HG02885 (cell line): ENCODE data around the gene NCAPG.
A peak's percentile ranks its signal among the peaks of the same experiment; 100 is the strongest.

Experiments
- ATAC-seq: cut with Tn5 transposase; IDR thresholded peaks from one replicate; pipeline ENCODE4 v1.9.1; 2021; ENCODE audit warnings: mild to moderate bottlenecking; ENCODE audit not compliant: unreplicated experiment, poor library complexity

NCAPG gene, protein sequence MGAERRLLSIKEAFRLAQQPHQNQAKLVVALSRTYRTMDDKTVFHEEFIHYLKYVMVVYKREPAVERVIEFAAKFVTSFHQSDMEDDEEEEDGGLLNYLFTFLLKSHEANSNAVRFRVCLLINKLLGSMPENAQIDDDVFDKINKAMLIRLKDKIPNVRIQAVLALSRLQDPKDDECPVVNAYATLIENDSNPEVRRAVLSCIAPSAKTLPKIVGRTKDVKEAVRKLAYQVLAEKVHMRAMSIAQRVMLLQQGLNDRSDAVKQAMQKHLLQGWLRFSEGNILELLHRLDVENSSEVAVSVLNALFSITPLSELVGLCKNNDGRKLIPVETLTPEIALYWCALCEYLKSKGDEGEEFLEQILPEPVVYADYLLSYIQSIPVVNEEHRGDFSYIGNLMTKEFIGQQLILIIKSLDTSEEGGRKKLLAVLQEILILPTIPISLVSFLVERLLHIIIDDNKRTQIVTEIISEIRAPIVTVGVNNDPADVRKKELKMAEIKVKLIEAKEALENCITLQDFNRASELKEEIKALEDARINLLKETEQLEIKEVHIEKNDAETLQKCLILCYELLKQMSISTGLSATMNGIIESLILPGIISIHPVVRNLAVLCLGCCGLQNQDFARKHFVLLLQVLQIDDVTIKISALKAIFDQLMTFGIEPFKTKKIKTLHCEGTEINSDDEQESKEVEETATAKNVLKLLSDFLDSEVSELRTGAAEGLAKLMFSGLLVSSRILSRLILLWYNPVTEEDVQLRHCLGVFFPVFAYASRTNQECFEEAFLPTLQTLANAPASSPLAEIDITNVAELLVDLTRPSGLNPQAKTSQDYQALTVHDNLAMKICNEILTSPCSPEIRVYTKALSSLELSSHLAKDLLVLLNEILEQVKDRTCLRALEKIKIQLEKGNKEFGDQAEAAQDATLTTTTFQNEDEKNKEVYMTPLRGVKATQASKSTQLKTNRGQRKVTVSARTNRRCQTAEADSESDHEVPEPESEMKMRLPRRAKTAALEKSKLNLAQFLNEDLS

GRCh38 chr4:17810260-17811077, at the start of gene NCAPG, which contains the start of gene DCAF16:
Gene NCAPG (plus strand): TSS chr4:17810979. CDS start chr4:17811078, 99 bp downstream.
Gene DCAF16 (minus strand): TSS chr4:17810757. CDS start chr4:17804141, 6,616 bp downstream.
- ATAC-seq, result peak; percentile 83

GRCh38 chr4:17761062-17761461, 49.7 kb upstream of the NCAPG start:
- ATAC-seq, result no peak

DNA sequence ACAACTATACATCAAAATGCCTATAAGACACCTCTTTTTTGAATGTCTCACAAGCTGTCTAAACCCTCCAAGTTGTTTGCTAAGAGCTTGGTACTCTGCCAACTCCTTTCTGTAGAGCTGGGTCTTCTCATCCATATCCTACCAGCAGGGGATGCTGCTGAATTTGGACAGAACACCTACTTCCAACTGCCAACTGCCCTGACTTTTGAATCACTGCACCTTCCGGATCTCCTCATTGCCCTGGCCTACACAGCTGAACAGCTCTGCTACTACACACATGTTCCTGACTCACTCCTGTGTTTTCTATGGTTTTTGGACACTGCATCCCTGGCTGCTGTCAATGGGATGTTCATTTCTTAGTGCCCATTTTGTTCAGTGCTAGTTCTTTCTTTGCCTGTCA, 48.1 kb upstream of the NCAPG start:
- no peak for ATAC-seq

GRCh38 chr4:17763416-17763815, 47.4 kb upstream of the NCAPG start:
- no peak for ATAC-seq

DNA sequence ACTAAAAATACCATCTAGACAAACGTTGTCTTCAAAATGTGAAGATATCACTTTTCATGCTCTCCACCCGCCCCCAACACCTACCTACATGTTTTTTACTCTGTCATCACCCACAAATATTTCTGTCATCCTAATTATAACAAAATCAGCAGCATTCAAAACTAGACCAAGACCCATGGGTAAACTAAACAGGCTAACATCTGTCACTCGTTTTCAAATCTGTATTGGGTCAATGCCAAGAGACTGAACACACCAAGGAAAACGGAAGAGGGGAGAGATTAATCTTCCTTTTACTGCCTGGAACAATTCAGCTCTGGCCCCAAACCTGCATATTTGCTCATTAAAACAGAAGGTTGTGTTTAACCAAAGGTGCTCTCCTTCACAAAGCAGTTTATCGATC, 46.8 kb upstream of the NCAPG start:
- ATAC-seq, result no peak

GRCh38 chr4:17765514-17766286, 45.1 kb upstream of the NCAPG start:
- no peak for ATAC-seq

DNA sequence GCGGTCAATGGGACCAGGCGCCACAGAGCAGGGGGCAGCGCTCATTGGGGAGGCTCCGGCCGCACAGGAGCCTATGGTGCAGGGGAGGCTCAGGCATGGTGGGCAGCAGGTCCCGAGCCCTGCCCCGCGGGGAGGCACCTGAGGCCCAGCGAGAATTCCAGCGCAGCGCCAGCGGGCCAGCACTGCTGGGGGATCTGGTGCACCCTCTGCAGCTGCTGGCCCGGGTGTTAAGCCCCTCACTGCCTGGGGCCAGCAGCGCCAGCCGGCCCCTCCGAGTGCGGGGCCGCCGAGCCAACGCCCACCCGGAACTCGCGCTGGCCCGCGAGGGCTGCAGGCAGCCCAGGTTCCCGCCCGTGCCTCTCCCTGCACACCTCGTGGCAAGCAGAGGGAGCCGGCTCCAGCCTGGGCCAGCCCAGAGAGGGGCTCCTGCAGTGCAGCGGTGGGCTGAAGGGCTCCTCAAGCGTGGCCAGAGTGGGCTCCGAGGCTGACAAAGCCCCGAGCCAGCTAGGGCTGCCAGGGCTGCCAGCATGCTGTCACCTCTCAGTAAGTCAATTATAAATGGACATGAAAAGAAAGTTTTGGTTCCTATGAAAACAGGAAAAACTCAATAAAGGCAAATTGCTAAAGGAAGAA, 43.8 kb upstream of the NCAPG start:
- ATAC-seq, result no peak

DNA sequence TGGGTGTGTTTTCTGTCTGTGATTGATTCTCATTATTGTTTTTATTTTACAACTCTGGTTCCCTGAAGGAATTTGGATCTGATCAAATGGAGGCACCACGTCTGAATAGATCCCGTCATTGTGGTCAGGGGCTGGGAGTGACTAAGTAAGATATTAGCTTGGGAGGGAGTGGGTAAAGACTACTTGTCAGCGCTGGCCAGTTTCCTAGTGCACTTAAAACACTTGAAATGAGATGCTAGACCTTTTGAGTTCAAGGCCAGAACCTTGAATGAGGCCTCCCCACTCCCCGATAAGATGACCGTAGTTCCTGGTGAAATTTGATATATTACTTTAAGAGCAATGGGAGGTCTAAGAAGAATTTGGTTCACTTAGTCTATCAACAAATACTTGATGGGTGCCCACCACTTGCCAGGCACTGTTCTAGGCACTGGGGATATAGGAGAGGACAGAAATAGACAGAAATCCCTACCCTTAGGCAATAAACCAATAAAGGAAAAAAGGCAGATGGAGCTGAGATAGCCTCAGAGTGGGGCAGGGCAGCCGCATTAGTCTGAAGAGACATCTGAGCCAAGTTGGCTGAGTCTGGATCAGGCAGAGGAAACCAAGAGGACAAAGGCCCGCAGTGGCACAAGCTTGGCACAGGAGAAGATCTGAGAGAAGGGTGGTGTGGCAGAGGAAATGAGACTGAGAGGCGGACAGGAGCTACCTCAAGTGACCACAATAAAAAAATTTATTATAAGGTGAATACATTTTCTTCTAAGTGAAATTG, 41.2 kb upstream of the NCAPG start:
- no peak for ATAC-seq

GRCh38 chr4:17770845-17771244, 39.9 kb upstream of the NCAPG start:
- ATAC-seq, result no peak

GRCh38 chr4:17771284-17771908, 39.4 kb upstream of the NCAPG start:
- ATAC-seq, result no peak

DNA sequence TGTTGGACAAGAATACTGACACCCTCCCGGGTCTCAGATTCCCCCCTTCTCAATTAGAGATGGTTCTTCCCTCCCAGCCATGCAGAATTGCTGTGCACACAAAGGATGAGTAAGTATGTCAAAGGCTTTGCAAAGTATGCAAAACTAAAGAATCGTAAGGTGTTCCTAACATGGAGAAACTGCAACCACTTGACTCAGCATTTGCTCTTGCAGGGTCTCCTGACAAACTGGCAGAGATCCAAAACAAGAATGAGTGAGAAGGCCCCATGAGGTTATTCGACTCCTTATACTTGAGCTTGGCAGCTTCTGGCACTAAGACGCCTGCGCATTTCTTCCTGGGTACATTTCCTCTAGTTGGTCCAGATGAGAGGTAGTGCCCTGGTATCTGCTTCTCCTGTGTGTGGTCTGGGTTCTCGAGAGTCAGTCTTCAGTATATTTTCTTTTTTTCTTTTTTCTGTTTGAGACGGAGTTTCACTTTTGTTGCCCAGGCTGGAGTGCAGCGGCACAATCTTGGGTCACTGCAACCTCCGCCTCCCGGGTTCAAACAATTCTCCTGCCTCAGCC, 37.6 kb upstream of the NCAPG start:
- ATAC-seq, result no peak

GRCh38 chr4:17778431-17778830, 32.3 kb upstream of the NCAPG start:
- no peak for ATAC-seq

GRCh38 chr4:17780501-17781299, 30.1 kb upstream of the NCAPG start:
- ATAC-seq, result no peak

- ATAC-seq, result no peak
Observed at GRCh38 chr4:17781300-17782287, 29.2 kb upstream of the NCAPG start, which contains the start of gene FAM184B. Gene FAM184B (minus strand): TSS chr4:17781621. CDS start chr4:17781299, 322 bp downstream.

GRCh38 chr4:17785858-17786257, 24.9 kb upstream of the NCAPG start:
- no peak for ATAC-seq
